Ovary (tissue), 3 donors: Measurements from ENCODE around the gene KBTBD12.

Source experiments
- POLR2A ChIP-seq: fragments of 450-650 bp; IDR thresholded peaks from one replicate; pipeline ENCODE4 v1.6.1; 2017; ENCODE audit warnings: antibody characterized with exemption, mild to moderate bottlenecking, moderate library complexity
- TF ChIP-seq, protein P1 (sequence below), 3 donors: fragments of 450-650 bp in 2 of 3; fragments of 200-600 bp in 1 of 3; IDR thresholded peaks; one replicate each; pipeline versions ENCODE4 v1.5.1 to v1.8.0; 2016 to 2022; ENCODE audit warnings: antibody characterized with exemption in 3 of 3, mild to moderate bottlenecking in 1 of 3
- donor health status: DM: no; HTN: no; CAD: no.

DNA sequence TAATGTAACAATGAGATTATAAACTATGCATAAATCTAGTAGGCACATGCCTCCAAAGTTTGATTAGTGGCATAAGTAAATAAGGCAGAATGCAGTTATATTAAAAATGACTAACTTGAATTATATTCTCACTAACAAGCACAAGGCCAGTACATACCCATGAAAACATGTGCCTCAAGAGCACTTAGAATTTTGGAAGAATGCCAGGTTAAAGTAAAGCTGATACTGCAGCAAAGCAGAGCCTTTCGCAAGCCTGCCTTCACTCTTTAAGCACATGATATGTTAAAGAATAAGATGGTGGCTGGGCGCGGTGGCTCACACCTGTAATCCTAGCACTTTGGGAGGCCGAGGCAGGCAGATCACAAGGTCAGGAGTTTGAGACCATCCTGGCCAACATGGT lies 49.0 kb downstream of the KBTBD12 start:
- TF ChIP-seq, protein P1, sequence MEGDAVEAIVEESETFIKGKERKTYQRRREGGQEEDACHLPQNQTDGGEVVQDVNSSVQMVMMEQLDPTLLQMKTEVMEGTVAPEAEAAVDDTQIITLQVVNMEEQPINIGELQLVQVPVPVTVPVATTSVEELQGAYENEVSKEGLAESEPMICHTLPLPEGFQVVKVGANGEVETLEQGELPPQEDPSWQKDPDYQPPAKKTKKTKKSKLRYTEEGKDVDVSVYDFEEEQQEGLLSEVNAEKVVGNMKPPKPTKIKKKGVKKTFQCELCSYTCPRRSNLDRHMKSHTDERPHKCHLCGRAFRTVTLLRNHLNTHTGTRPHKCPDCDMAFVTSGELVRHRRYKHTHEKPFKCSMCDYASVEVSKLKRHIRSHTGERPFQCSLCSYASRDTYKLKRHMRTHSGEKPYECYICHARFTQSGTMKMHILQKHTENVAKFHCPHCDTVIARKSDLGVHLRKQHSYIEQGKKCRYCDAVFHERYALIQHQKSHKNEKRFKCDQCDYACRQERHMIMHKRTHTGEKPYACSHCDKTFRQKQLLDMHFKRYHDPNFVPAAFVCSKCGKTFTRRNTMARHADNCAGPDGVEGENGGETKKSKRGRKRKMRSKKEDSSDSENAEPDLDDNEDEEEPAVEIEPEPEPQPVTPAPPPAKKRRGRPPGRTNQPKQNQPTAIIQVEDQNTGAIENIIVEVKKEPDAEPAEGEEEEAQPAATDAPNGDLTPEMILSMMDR (IDR thresholded peaks at IDR 0.05) = no peak
- no peak for TF ChIP-seq POLR2A
